Activated naive CD8-positive, alpha-beta T cell treated with anti-CD3 and anti-CD28 coated beads, Interleukin-2, amount 10 ng/mL, durations not matched to agents 7 days and 5 days (primary cell): ENCODE measurements around the gene RHOU. TPM values are rescaled to one million over a fixed set of nuclear protein-coding genes. Genes with fewer than 3 reads are reported as not detected.
A peak's percentile ranks its signal among the peaks of the same experiment; 100 is the strongest.

Source experiments
- ATAC-seq: fragments of 150-1000 bp; cut with Tn5 transposase; one replicate; pipeline ENCODE4 v1.10.0; 2021; ENCODE audit warnings: low read depth, moderate library complexity
- POLR2A ChIA-PET: fragments of 350-600 bp; sonication (Branson Sonifier 250); formaldehyde crosslinking; loops from one replicate; lab custom pipeline; 2021; ENCODE audit warnings: antibody characterized with exemption; lab: Charles Lee
- DNase-seq: peaks from one replicate; pipeline ENCODE4 v3.0.0; 2021
- H3K27ac Mint-ChIP-seq: one replicate; pipeline ENCODE4 v1.8.0; 2022; ENCODE audit warnings: mild to moderate bottlenecking, mixed read lengths
- H3K27me3 Mint-ChIP-seq: one replicate; pipeline ENCODE4 v1.8.0; 2022; ENCODE audit warnings: mild to moderate bottlenecking, moderate library complexity, mixed read lengths
- H3K36me3 Mint-ChIP-seq: one replicate; pipeline ENCODE4 v1.8.0; 2021; ENCODE audit warnings: mild to moderate bottlenecking, mixed read lengths
- H3K4me1 Mint-ChIP-seq: one replicate; pipeline ENCODE4 v1.8.0; 2021; ENCODE audit warnings: mixed read lengths
- H3K4me3 Mint-ChIP-seq: one replicate; pipeline ENCODE4 v1.8.0; 2022; ENCODE audit warnings: mild to moderate bottlenecking, moderate library complexity, mixed read lengths
- H3K9me3 Mint-ChIP-seq: one replicate; pipeline ENCODE4 v1.8.0; 2021; ENCODE audit warnings: mixed read lengths
- total RNA-seq, 2 experiments: library from RNA; stranded (reverse); gene quantifications; one replicate each; pipeline ENCODE4 v1.2.3, GENCODE V29; 2021

Gene RHOU
- total RNA-seq, 2 experiments from 2014 or later, result 7.5 to 7.7 TPM

GRCh38 chr1:228786361-228787129 lies 51.3 kb downstream of the RHOU start:
- Mint-ChIP-seq H3K4me1 (peaks cover 20% of the 10 kb centered on the region), H3K36me3 (peaks cover 10% of the 10 kb centered on the region), H3K27me3 (no peaks in the 10 kb centered on the region), H3K27ac (no peak overlapping the region), H3K9me3 (peaks cover 5% of the 10 kb centered on the region), H3K4me3 (no peak overlapping the region)
- ATAC-seq (no peak), DNase-seq (no peak)
- POLR2A ChIA-PET, result no interaction called here

DNA sequence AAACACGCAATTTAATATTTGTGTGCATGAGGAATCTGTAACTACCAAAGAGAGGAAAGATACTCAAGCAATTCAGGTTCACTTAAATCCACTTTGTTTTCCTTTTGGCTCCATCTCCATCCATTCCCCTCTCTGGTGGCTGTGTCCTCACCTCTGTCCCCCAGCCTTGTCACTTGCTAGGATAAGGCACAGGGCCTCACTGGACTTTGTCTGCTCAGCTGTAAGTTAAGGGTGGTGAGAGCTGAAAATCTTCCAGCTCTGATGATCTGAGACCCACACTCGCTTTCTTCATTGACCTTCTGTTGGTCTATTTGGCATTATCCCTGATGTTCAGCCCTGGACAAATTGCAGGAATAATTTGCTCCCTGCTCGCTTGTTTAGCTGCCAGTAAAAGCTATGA lies 56.5 kb downstream of the RHOU start:
- Mint-ChIP-seq H3K4me1 (peaks cover 18% of the 10 kb centered on the region), H3K9me3 (peaks cover 5% of the 10 kb centered on the region), H3K27me3 (no peaks in the 10 kb centered on the region), H3K4me3 (no peak overlapping the region), H3K36me3 (peaks cover 10% of the 10 kb centered on the region), H3K27ac (peak overlapping the region; percentile 13)
- POLR2A ChIA-PET, result interaction anchor here (1.6 to 2.2 kb wide), 2 partner anchors 11 to 13 kb away, joined by 4 to 5 read pairs; no protein-coding TSS in a partner anchor
- ATAC-seq (no peak), DNase-seq (no peak)

DNA sequence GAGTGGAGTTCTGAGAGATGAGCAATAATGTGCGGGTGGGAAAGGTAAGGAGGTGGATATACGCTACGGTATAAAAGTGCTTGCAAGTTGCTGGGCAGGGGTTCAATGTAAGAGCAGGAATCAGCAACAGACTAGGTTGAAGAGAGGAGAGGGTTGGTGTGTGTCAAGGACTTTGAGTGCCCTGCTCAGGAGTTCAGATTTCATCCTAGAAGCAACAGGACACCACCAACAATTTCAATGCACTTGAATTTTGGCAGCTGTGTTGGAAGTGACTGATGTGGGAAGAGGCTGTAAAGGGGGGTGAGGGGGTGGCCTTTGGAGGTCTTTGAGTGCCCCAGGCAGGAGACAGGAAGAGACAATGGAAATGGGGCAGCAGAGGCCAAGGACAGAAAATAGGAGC lies 57.3 kb downstream of the RHOU start:
- H3K27me3 Mint-ChIP-seq, result no peaks in the 10 kb centered on the region
- H3K27ac Mint-ChIP-seq, result no peak overlapping the region
- POLR2A ChIA-PET, result interaction anchor here (1.0 to 2.2 kb wide), 3 partner anchors 12 to 338 kb away, joined by 3 to 5 read pairs (median 3); no protein-coding TSS in a partner anchor
- DNase-seq, result no peak
- H3K4me1 Mint-ChIP-seq, result peaks cover 23% of the 10 kb centered on the region
- peaks cover 8% of the 10 kb centered on the region for H3K9me3 Mint-ChIP-seq
- peaks cover 16% of the 10 kb centered on the region for H3K36me3 Mint-ChIP-seq
- peak; percentile 4 for ATAC-seq
- no peak overlapping the region for H3K4me3 Mint-ChIP-seq

DNA sequence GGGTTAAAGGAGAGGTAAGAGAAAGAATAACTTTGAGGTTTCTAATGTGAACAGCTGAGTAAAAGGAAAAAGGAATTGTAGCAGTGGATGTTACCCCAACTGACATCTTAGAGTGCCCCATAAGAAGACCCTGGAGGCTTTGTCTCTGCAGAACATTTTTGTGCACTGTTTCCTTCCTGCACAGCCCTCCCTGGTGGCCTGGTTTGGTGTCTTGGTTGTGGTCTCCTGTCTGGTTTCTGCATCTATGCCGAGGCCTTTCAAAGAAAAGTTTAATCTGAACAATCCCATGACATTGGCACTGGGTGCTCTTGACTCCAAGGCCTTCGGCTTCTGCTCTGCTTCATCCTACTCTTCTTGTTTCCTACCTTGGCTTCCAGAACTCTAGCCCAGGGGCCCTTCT lies 57.8 kb downstream of the RHOU start:
- Mint-ChIP-seq H3K36me3 (peaks cover 17% of the 10 kb centered on the region), H3K4me1 (peaks cover 26% of the 10 kb centered on the region), H3K9me3 (peaks cover 10% of the 10 kb centered on the region), H3K4me3 (no peak overlapping the region), H3K27me3 (no peaks in the 10 kb centered on the region), H3K27ac (no peak overlapping the region)
- POLR2A ChIA-PET, result interaction anchor here (1.0 to 2.2 kb wide), 3 partner anchors 12 to 337 kb away, joined by 3 to 5 read pairs (median 3); no protein-coding TSS in a partner anchor
- peak; percentile 62 for DNase-seq
- ATAC-seq, result peak; percentile 50

DNA sequence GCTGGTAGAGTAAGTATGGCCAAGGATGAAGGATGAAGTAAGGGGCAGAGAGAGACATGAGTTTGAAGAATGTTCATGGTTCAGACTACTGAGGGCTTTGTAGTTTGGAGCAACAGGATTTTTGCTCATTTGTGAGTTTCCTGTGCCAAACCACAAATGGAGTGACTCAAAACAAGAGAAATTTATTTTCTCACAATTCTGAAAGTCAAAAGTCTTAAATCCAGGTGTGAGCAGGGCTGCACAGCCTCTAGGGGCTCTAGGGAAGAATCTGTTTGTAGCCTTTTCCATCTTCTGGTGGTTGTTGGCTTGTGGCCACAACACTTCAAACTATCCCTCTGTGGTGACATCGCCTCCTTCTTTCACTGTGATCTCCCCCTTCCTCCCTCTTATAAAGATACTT lies 58.9 kb downstream of the RHOU start:
- H3K4me1 Mint-ChIP-seq, result peaks cover 30% of the 10 kb centered on the region
- no peak overlapping the region for H3K4me3 Mint-ChIP-seq
- H3K36me3 Mint-ChIP-seq, result peaks cover 13% of the 10 kb centered on the region
- no peaks in the 10 kb centered on the region for H3K27me3 Mint-ChIP-seq
- DNase-seq (no peak), ATAC-seq (peak; percentile 74)
- H3K27ac Mint-ChIP-seq, result no peak overlapping the region
- H3K9me3 Mint-ChIP-seq, result peaks cover 7% of the 10 kb centered on the region
- POLR2A ChIA-PET, result interaction anchor here (0.6 to 3.6 kb wide), 5 partner anchors 10 to 144 kb away, joined by 3 to 26 read pairs (median 4); no protein-coding TSS in a partner anchor

- Mint-ChIP-seq H3K4me1 (peaks cover 35% of the 10 kb centered on the region), H3K9me3 (peaks cover 8% of the 10 kb centered on the region), H3K27ac (no peak overlapping the region), H3K27me3 (no peaks in the 10 kb centered on the region), H3K4me3 (no peak overlapping the region), H3K36me3 (peaks cover 15% of the 10 kb centered on the region)
- ATAC-seq, result peak; percentile 2
- DNase-seq, result no peak
- POLR2A ChIA-PET, result interaction anchor here (1.0 to 3.6 kb wide), 5 partner anchors 9 to 143 kb away, joined by 3 to 26 read pairs (median 4); partner anchors contain the start of gene RHOU
These were observed 59.5 kb downstream of the RHOU start for GRCh38 chr1:228794810-228795209.

DNA sequence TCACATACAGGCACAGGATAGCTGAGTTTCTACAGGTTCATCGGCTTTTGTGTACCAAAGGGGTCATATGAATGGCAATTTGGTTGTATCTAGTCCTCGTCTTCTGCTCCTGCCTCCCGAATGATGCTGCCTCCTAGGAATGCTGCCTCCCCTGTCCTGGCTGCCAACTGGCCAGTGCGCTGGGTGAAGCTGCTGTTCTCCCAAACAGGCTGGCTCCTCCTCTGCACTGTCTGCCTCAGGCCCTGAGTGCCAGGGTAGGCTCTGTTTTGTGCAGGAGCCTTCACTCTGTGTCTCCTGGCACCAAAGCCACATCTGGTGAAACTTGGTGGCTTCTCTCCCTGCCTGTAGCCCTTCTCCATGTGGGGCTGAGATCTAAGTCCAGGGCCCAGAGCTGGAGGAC lies 60.3 kb downstream of the RHOU start:
- H3K27me3 Mint-ChIP-seq, result no peaks in the 10 kb centered on the region
- POLR2A ChIA-PET, result interaction anchor here (3.6 kb wide), 1 partner anchor 9 kb away, joined by 26 read pairs; no protein-coding TSS in a partner anchor
- peaks cover 18% of the 10 kb centered on the region for H3K36me3 Mint-ChIP-seq
- H3K4me1 Mint-ChIP-seq, result peaks cover 36% of the 10 kb centered on the region
- H3K4me3 Mint-ChIP-seq, result peak overlapping the region; percentile 56
- peaks cover 11% of the 10 kb centered on the region for H3K9me3 Mint-ChIP-seq
- DNase-seq, result no peak
- H3K27ac Mint-ChIP-seq, result peak overlapping the region; percentile 65
- ATAC-seq, result no peak

Other genes starting within 250 kb of the RHOU start
- gene RNF187, start 248.1 kb upstream of the RHOU start, total RNA-seq, result 100 to 1,000 TPM; 128 to 143 TPM